H1 (cell line): Measurements from ENCODE around the gene TBC1D32. TPM values are rescaled to one million over a fixed set of nuclear protein-coding genes. Genes with fewer than 3 reads are reported as not detected.

Experiments
- CTCF ChIA-PET: fragments of 300-600 bp; sonication (Branson Sonifier 250); formaldehyde crosslinking; loops from one replicate; lab custom pipeline; 2021; ENCODE audit not compliant: partially characterized antibody; lab: Charles Lee
- POLR2A ChIA-PET: fragments of 300-600 bp; sonication (Branson Sonifier 250); formaldehyde crosslinking; loops from one replicate; lab custom pipeline; 2021; ENCODE audit warnings: inconsistent platforms; ENCODE audit not compliant: partially characterized antibody; lab: Charles Lee
- DNase-seq, 2 experiments: peaks; one replicate each; pipeline versions ENCODE4 v3.0.0 to v3.0.0-alpha.2; 2010 to 2022; ENCODE audit warnings: low spot score in 2 of 2, low read depth in 1 of 2, mixed read lengths in 1 of 2
- FAIRE-seq: peaks from 2 replicates; lab custom pipeline; 2011; peaks lifted over from hg19 to GRCh38; lab: Jason Lieb, UNC
- H2AFZ ChIP-seq: 2 replicates; pipeline ENCODE4 v1.8.1; 2012; ENCODE audit warnings: low read length, inconsistent platforms
- H2AK5ac ChIP-seq: 2 replicates; pipeline ENCODE4 v1.6.1; 2013; ENCODE audit warnings: low read depth, low read length
- H2BK120ac ChIP-seq: replicated peaks from 2 replicates; pipeline ENCODE3; 2013; ENCODE audit warnings: low read depth, low read length, inconsistent platforms
- H2BK12ac ChIP-seq: 2 replicates; pipeline ENCODE4 v1.6.1; 2013; ENCODE audit warnings: low read depth, low read length
- H2BK15ac ChIP-seq: 2 replicates; pipeline ENCODE4 v1.6.1; 2013; ENCODE audit warnings: low read length
- H2BK20ac ChIP-seq: 2 replicates; pipeline ENCODE4 v1.6.1; 2013; ENCODE audit warnings: low read length
- H2BK5ac ChIP-seq: 2 replicates; pipeline ENCODE4 v1.6.1; 2013; ENCODE audit warnings: low read depth, low read length
- H3K14ac ChIP-seq: 2 replicates; pipeline ENCODE4 v1.6.1; 2013; ENCODE audit warnings: inconsistent platforms; ENCODE audit not compliant: insufficient read length
- H3K18ac ChIP-seq: 2 replicates; pipeline ENCODE4 v1.6.1; 2013; ENCODE audit warnings: low read length; ENCODE audit errors: extremely low read depth
- H3K23ac ChIP-seq: 2 replicates; pipeline ENCODE4 v1.6.1; 2013; ENCODE audit warnings: inconsistent platforms; ENCODE audit not compliant: insufficient read length
- H3K23me2 ChIP-seq: 2 replicates; pipeline ENCODE4 v1.6.1; 2013; ENCODE audit warnings: low read depth, low read length
- H3K27ac ChIP-seq: 2 replicates; pipeline ENCODE4 v1.6.1; 2011; ENCODE audit warnings: low read depth, low read length, inconsistent platforms
- H3K27me3 ChIP-seq, 4 experiments: replicated peaks in 1 of 4; 1 replicate in 1 of 4; 2 replicates in 3 of 4; pipeline versions ENCODE4 v1.6.1 to v1.8.1; 2011 to 2013; ENCODE audit warnings: low read length in 3 of 4, mild to moderate bottlenecking in 3 of 4, inconsistent platforms in 2 of 4, mixed read lengths in 2 of 4, moderate library complexity in 1 of 4; ENCODE audit not compliant: control insufficient read depth in 3 of 4, insufficient read depth in 3 of 4; ENCODE audit errors: extremely low read depth in 1 of 4
- H3K36me3 ChIP-seq, 4 experiments: 2 replicates each; pipeline versions ENCODE4 v1.6.1 to v1.8.1; 2011 to 2013; ENCODE audit warnings: mild to moderate bottlenecking in 4 of 4, low read length in 3 of 4, moderate library complexity in 2 of 4, control low read depth in 1 of 4, inconsistent platforms in 1 of 4; ENCODE audit not compliant: insufficient read depth in 4 of 4, control insufficient read depth in 2 of 4
- H3K4ac ChIP-seq: replicated peaks from 2 replicates; pipeline ENCODE3; 2013; ENCODE audit warnings: low read length, low read depth, mixed read lengths, inconsistent platforms; ENCODE audit not compliant: insufficient read length
- H3K4me1 ChIP-seq, 4 experiments: replicated peaks in 1 of 4; 1 replicate in 1 of 4; 2 replicates in 3 of 4; pipeline versions ENCODE4 v1.6.1 to v1.8.1; 2011 to 2013; ENCODE audit warnings: low read length in 3 of 4, inconsistent platforms in 2 of 4, mixed read lengths in 1 of 4; ENCODE audit not compliant: insufficient read depth in 4 of 4, control insufficient read depth in 3 of 4
- H3K4me2 ChIP-seq, 2 experiments: 2 replicates each; pipeline versions ENCODE4 v1.6.1 to v1.8.1; 2011 to 2013; ENCODE audit warnings: low read depth in 2 of 2, low read length in 2 of 2, control low read depth in 1 of 2, inconsistent platforms in 1 of 2, mild to moderate bottlenecking in 1 of 2; ENCODE audit not compliant: insufficient read depth in 1 of 2
- H3K4me3 ChIP-seq, 4 experiments: fragments of 200-600, 300-600 bp in 1 of 4; sonication (generic), shearing (Covaris generic), sonication (Bioruptor Twin) in 1 of 4; 2 replicates each; pipeline versions ENCODE4 v1.5.1 to v1.8.1; 2011 to 2016; ENCODE audit warnings: low read length in 4 of 4, low read depth in 3 of 4, control low read depth in 2 of 4, inconsistent platforms in 2 of 4, mild to moderate bottlenecking in 2 of 4, mixed read lengths in 1 of 4, moderate library complexity in 1 of 4; ENCODE audit not compliant: insufficient read depth in 2 of 4; ENCODE audit errors: extremely low read depth in 1 of 4
- H3K56ac ChIP-seq: replicated peaks from 2 replicates; pipeline ENCODE3; 2013; ENCODE audit warnings: low read depth, mild to moderate bottlenecking, mixed read lengths, low read length, inconsistent platforms; ENCODE audit not compliant: insufficient read length
- H3K79me1 ChIP-seq: 2 replicates; pipeline ENCODE4 v1.6.1; 2013; ENCODE audit warnings: low read depth, low read length, control low read depth
- H3K79me2 ChIP-seq, 2 experiments: 2 replicates each; pipeline versions ENCODE4 v1.6.1 to v1.8.1; 2012 to 2013; ENCODE audit warnings: low read length in 2 of 2, mild to moderate bottlenecking in 2 of 2, inconsistent platforms in 1 of 2; ENCODE audit not compliant: insufficient read depth in 2 of 2, control insufficient read depth in 1 of 2
- H3K9ac ChIP-seq, 4 experiments: replicated peaks in 1 of 4; 1 replicate in 1 of 4; 2 replicates in 3 of 4; pipeline versions ENCODE4 v1.6.1 to v1.8.1; 2011 to 2013; ENCODE audit warnings: low read depth in 3 of 4, low read length in 3 of 4, control low read depth in 2 of 4, mild to moderate bottlenecking in 2 of 4, moderate library complexity in 2 of 4, inconsistent platforms in 1 of 4; ENCODE audit errors: extremely low read depth in 1 of 4
- H3K9me3 ChIP-seq, 2 experiments: 2 replicates each; pipeline versions ENCODE4 v1.6.1 to v1.8.1; 2012 to 2013; ENCODE audit warnings: mild to moderate bottlenecking in 2 of 2, moderate library complexity in 2 of 2, control low read depth in 1 of 2, inconsistent platforms in 1 of 2, low read depth in 1 of 2, low read length in 1 of 2, mixed read lengths in 1 of 2; ENCODE audit not compliant: insufficient read depth in 2 of 2
- H4K20me1 ChIP-seq, 2 experiments: replicated peaks in 1 of 2; 2 replicates each; pipeline versions ENCODE3 to v1.8.1; 2011 to 2013; ENCODE audit warnings: inconsistent platforms in 2 of 2, low read length in 2 of 2, mild to moderate bottlenecking in 1 of 2; ENCODE audit not compliant: insufficient read depth in 2 of 2, control insufficient read depth in 1 of 2
- H4K5ac ChIP-seq: 2 replicates; pipeline ENCODE4 v1.6.1; 2013; ENCODE audit warnings: low read length, low read depth, mixed read lengths, inconsistent platforms; ENCODE audit not compliant: insufficient read length
- H4K8ac ChIP-seq: 2 replicates; pipeline ENCODE4 v1.8.0; 2013; ENCODE audit warnings: mild to moderate bottlenecking, moderate library complexity, low read length, inconsistent platforms; ENCODE audit not compliant: insufficient read depth; ENCODE audit errors: extremely low read depth
- H4K91ac ChIP-seq: replicated peaks from 2 replicates; pipeline ENCODE3; 2013; ENCODE audit warnings: low read length, mixed read lengths, inconsistent platforms; ENCODE audit not compliant: insufficient read length
- CBX5 ChIP-seq: fragments of 300-800, 300-1000 bp; sonication (generic); IDR thresholded peaks from 2 replicates; pipeline ENCODE4 v1.7.1; 2016; ENCODE audit warnings: antibody characterized with exemption, low read length, low read depth
- WGBS, 2 experiments: shearing (Covaris generic) in 1 of 2; methylation state at CpG; one replicate each; pipeline versions ENCODE4 v1.1.6 to v1.1.7; 2013 to 2015; ENCODE audit warnings: low lambda C conversion rate in 2 of 2, mixed read lengths in 2 of 2, inconsistent platforms in 1 of 2, low coverage in 1 of 2, missing lambda C conversion rate in 1 of 2; ENCODE audit not compliant: insufficient replicate concordance in 2 of 2, insufficient coverage in 1 of 2, insufficient read length in 1 of 2; ENCODE audit errors: extremely low coverage in 1 of 2, missing lambda C conversion rate in 1 of 2; 5-methylcytosine and 5-hydroxymethylcytosine counted together
- polyA plus RNA-seq, 7 experiments: library from polyadenylated mRNA; depleted of rRNA in 3 of 7; stranded (reverse) in 5 of 7; unstranded in 2 of 7; fragments of >200 nt in 5 of 7; fragments of 200-250 nt in 2 of 7; gene quantifications; 1 replicate in 5 of 7; 2 replicates in 1 of 7; 4 replicates in 1 of 7; pipeline versions ENCODE4 v1.2.1 to v1.2.3, GENCODE V29; 2011 to 2013; ENCODE audit warnings: missing spikeins in 2 of 7, mixed read lengths in 2 of 7
- total RNA-seq: library from RNA; stranded (reverse); fragmentation: NEBNext Ultra II Directional; extraction: Animal tissue kit (Norgen Biotek cat#: 25700); gene quantifications from 2 replicates; pipeline ENCODE4 v1.2.1, GENCODE V29; 2021

The TBC1D32 gene
- total and polyA plus RNA-seq, 2 of the 8 experiments (the other 6 are each of a cell fraction or from before 2014, with no cell fraction given): 5.3 to 7.1 TPM

DNA sequence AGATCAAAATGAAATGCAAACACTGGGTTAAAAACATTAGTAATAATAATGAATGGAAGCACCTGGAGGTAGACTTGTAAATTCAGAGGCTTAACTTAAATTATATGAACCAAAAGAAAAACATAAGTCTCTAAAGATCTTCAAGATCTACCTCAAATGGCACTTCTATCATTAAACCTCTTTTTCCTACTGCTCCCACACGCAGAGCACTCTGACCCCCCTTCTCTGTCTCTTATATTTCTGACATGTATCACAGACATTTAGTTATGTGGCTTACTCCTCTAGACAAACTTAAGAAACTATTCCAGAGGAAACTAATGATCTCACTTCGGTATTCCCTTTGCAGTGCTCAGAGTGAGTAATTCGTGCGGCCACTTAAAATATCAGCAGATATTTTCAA lies 1.1 kb downstream of the TBC1D32 start:
- 78% methylated on average over 4 of the region's 4 CpGs; no CpG with 5 or more reads in 1 of the 2 experiments for WGBS, 2 experiments
- Histone ChIP-seq H3K4me2 (no peak overlapping the region), H2AK5ac (no peak overlapping the region), H3K36me3 (no peaks in the 10 kb centered on the region), H4K8ac (no peak overlapping the region), H3K79me2 (no peaks in the 10 kb centered on the region), H3K4ac (no peak overlapping the region), H3K9ac (no peak overlapping the region), H2BK12ac (no peak overlapping the region), H3K23ac (no peak overlapping the region), H4K20me1 (no peaks in the 10 kb centered on the region), H3K4me1 (peaks cover 0 to 3% (median 0%) of the 10 kb centered on the region in 4 experiments; a peak in 2 of 7 replicates), H2BK15ac (no peak overlapping the region), H2BK20ac (no peak overlapping the region), H2BK5ac (no peak overlapping the region), H2BK120ac (no peak overlapping the region), H3K27ac (no peak overlapping the region), H3K27me3 (no peaks in the 10 kb centered on the region), H3K56ac (no peak overlapping the region), H3K79me1 (no peaks in the 10 kb centered on the region), H2AFZ (no peak overlapping the region), H3K9me3 (no peaks in the 10 kb centered on the region), H3K4me3 (no peak overlapping the region), H3K18ac (no peak overlapping the region), H3K14ac (no peak overlapping the region), H3K23me2 (peaks cover 8% of the 10 kb centered on the region), H4K5ac (no peak overlapping the region), H4K91ac (no peak overlapping the region)
- FAIRE-seq (no peak), DNase-seq (no peak)
- no peak for TF ChIP-seq CBX5
- ChIA-PET POLR2A (no interaction called here), CTCF (no interaction called here)
